PC-3 (cell line): ENCODE results near the gene ZNF132. TPM values are rescaled to one million over a fixed set of nuclear protein-coding genes. Genes with fewer than 3 reads are reported as not detected.
"Not testable (repeated sequence)": the region's sequence is repeated elsewhere in the genome, so short reads cannot be mapped to it uniquely, and the experiment has no call there.

ENCODE experiments used
- ATAC-seq: fragments of 200-7000 bp; cut with Tn5 transposase; 2 replicates; pipeline ENCODE4 v1.9.1; 2020; ENCODE audit warnings: mild to moderate bottlenecking, moderate library complexity
- Bru-seq: library from RNA; stranded (reverse); fragments of 400-500 nt; gene quantifications from one replicate; lab custom pipeline; 2021; lab: Mats Ljungman, UMichigan
- BruChase-seq, 2 experiments: library from RNA; stranded (reverse); fragments of 400-500 nt; gene quantifications; one replicate each; lab custom pipeline; 2021; lab: Mats Ljungman, UMichigan
- BruUV-seq: library from RNA; stranded (reverse); fragments of 400-500 nt; replicated peaks from 2 replicates; lab custom pipeline; 2021; lab: Mats Ljungman, UMichigan
- CTCF ChIA-PET: fragments of 300-600 bp; sonication (Branson Sonifier 250); formaldehyde crosslinking; loops from one replicate; lab custom pipeline; 2022; ENCODE audit warnings: antibody characterized with exemption; lab: Charles Lee
- POLR2A ChIA-PET: fragments of 300-600 bp; sonication (Branson Sonifier 250); formaldehyde crosslinking; loops from one replicate; lab custom pipeline; 2022; ENCODE audit warnings: antibody characterized with exemption; ENCODE audit not compliant: unreplicated experiment; lab: Charles Lee
- DNase-seq: peaks from one replicate; pipeline ENCODE4 v3.0.0-alpha.2; 2015
- H2AFZ ChIP-seq: fragments of 300-600 bp; sonication (generic); 2 replicates; pipeline ENCODE4 v1.6.0; 2016; ENCODE audit warnings: antibody characterized with exemption, low read length
- H3F3A ChIP-seq: fragments of 300-600 bp; sonication (generic); one replicate; pipeline ENCODE4 v1.6.0; 2017; ENCODE audit warnings: antibody characterized with exemption, low read length, control low read depth, mild to moderate bottlenecking; ENCODE audit not compliant: unreplicated experiment
- H3K27ac ChIP-seq: fragments of 300-600 bp; sonication (generic); 2 replicates; pipeline ENCODE4 v1.5.1; 2016; ENCODE audit warnings: mild to moderate bottlenecking, low read length
- H3K27me3 ChIP-seq: fragments of 300-600 bp; sonication (generic); 2 replicates; pipeline ENCODE4 v1.6.1; 2016; ENCODE audit warnings: low read length, mixed read lengths
- H3K36me3 ChIP-seq: fragments of 300-600 bp; sonication (generic); 2 replicates; pipeline ENCODE4 v1.6.1; 2016; ENCODE audit warnings: low read depth, mixed run types, low read length, mixed read lengths
- H3K4me1 ChIP-seq: fragments of 300-600 bp; sonication (generic); 2 replicates; pipeline ENCODE4 v1.5.1; 2016; ENCODE audit warnings: low read length; ENCODE audit not compliant: insufficient read depth
- H3K4me2 ChIP-seq: fragments of 300-600 bp; sonication (generic); 2 replicates; pipeline ENCODE4 v1.6.0; 2016; ENCODE audit warnings: low read length
- H3K4me3 ChIP-seq: fragments of 300-600 bp; sonication (generic); 2 replicates; pipeline ENCODE4 v1.5.1; 2016; ENCODE audit warnings: mild to moderate bottlenecking, low read length, mixed read lengths
- H3K79me2 ChIP-seq: fragments of 300-600 bp; sonication (generic); 2 replicates; pipeline ENCODE4 v1.6.1; 2017; ENCODE audit warnings: low read length, mixed read lengths
- H3K9ac ChIP-seq: fragments of 300-600 bp; sonication (generic); 2 replicates; pipeline ENCODE4 v1.6.0; 2016; ENCODE audit warnings: mild to moderate bottlenecking, low read length
- H3K9me2 ChIP-seq: fragments of 300-600 bp; sonication (generic); replicated peaks from 2 replicates; pipeline ENCODE4 v1.6.1; 2016; ENCODE audit warnings: mixed run types, low read length, mixed read lengths
- H3K9me3 ChIP-seq: fragments of 300-600 bp; sonication (generic); 2 replicates; pipeline ENCODE4 v1.6.1; 2016; ENCODE audit warnings: low read length, mixed read lengths
- H4K20me1 ChIP-seq: fragments of 300-600 bp; sonication (generic); 2 replicates; pipeline ENCODE4 v1.6.1; 2016; ENCODE audit warnings: low read length, mixed read lengths
- CTCF ChIP-seq: fragments of 300-600 bp; sonication (generic); conservative IDR thresholded peaks from 2 replicates; pipeline ENCODE4 v1.5.1; 2017; ENCODE audit warnings: antibody characterized with exemption, low read depth, mild to moderate bottlenecking, low read length
- EZH2 ChIP-seq: fragments of 300-600 bp; sonication (generic); IDR thresholded peaks from one replicate; pipeline ENCODE4 v1.6.1; 2017; ENCODE audit warnings: antibody characterized with exemption, mild to moderate bottlenecking, low read length; ENCODE audit not compliant: unreplicated experiment
- EZH2phosphoT487 ChIP-seq: fragments of 300-600 bp; sonication (generic); IDR thresholded peaks from 2 replicates; pipeline ENCODE4 v1.6.1; 2018; ENCODE audit warnings: mild to moderate bottlenecking, antibody characterized with exemption, low read length, borderline replicate concordance
- intact Hi-C: fragments of 100-400 bp; cut with micrococcal nuclease; formaldehyde crosslinking; loops from 2 replicates; pipeline ENCODE4 v1.9.0; 2023
- long read RNA-seq: library from polyadenylated mRNA; unstranded; transcript quantifications from one replicate; pipeline ENCODE4 v2.0.0, GENCODE V29; 2021; ENCODE audit not compliant: unreplicated experiment
- total RNA-seq: library from RNA; depleted of rRNA; stranded (reverse); fragments of >200 nt; gene quantifications from 2 replicates; pipeline ENCODE4 v1.2.3, GENCODE V29; 2014; rRNA removed

The ZNF132 gene
- not detected in 2 replicates for total RNA-seq
- Bru-seq, nascent RNA: percentile 16 among the genes with signal in this experiment
- percentile 9 among the genes with signal in this experiment for BruChase-seq, experiment 1, labeled RNA remaining after a 6-hour chase
- percentile 8 among the genes with signal in this experiment for BruChase-seq, experiment 2, labeled RNA remaining after a 2-hour chase
- long read RNA-seq, partial matches to known transcripts: 0 of 1 reads
- long read RNA-seq, other reads (novel, unspliced or antisense): 1 of 1 reads

GRCh38 chr19:58439576-58440554, at the start of gene ZNF132:
Gene ZNF132, minus strand, starts transcription at chr19:58440153. Its CDS starts 332 bp downstream, at chr19:58439821.
- DNase-seq (no peak), ATAC-seq (no peak)
- no peak within 1 kb of the TSS for H3K27ac ChIP-seq
- H2AFZ ChIP-seq: no peak within 1 kb of the TSS
- no peak within 1 kb of the TSS for H3K4me3 ChIP-seq
- no peaks in the 10 kb centered on the region for H4K20me1 ChIP-seq
- H3K4me1 ChIP-seq: no peaks in the 10 kb centered on the region
- no peaks in the 10 kb centered on the region for H3K36me3 ChIP-seq
- no peaks in the 10 kb centered on the region for H3F3A ChIP-seq
- H3K79me2 ChIP-seq: no peaks in the 10 kb centered on the region
- POLR2A ChIA-PET: no interaction called here
- intact Hi-C loops: no loop called here
- TF ChIP-seq EZH2phosphoT487 (no peak), CTCF (no peak), EZH2 (no peak)
- H3K9ac ChIP-seq: no peak within 1 kb of the TSS
- H3K4me2 ChIP-seq: no peak within 1 kb of the TSS
- H3K9me3 ChIP-seq: no peaks in the 10 kb centered on the region
- H3K9me2 ChIP-seq: no peaks in the 10 kb centered on the region
- BruUV-seq: no TSS peak
- CTCF ChIA-PET: no interaction called here
- H3K27me3 ChIP-seq: no peaks in the 10 kb centered on the region

- H2AFZ ChIP-seq, H3K79me2 ChIP-seq, H3K4me3 ChIP-seq, H3K9me3 ChIP-seq, H3K27ac ChIP-seq, intact Hi-C loops, CTCF ChIA-PET, H3K4me2 ChIP-seq, H3K27me3 ChIP-seq, H3K4me1 ChIP-seq, H3F3A ChIP-seq, H3K9me2 ChIP-seq, BruUV-seq, H4K20me1 ChIP-seq, H3K9ac ChIP-seq, H3K36me3 ChIP-seq, DNase-seq: not testable (repeated sequence)
- ATAC-seq: peak; percentile 28; the same call in 1 of the 2 replicates
- POLR2A ChIA-PET: interaction anchor here (0.6 kb wide), 1 partner anchor 91 kb away, joined by 8 read pairs; no protein-coding TSS in a partner anchor
Observed at GRCh38 chr19:58484349-58484748, 44.4 kb upstream of the ZNF132 start.

- ChIA-PET CTCF (no interaction called here), POLR2A (no interaction called here)
- intact Hi-C loops: no loop called here
- Histone ChIP-seq H3K27ac (no peak overlapping the region), H3K4me1 (no peaks in the 10 kb centered on the region), H4K20me1 (no peaks in the 10 kb centered on the region), H3K9me3 (no peaks in the 10 kb centered on the region), H2AFZ (no peak overlapping the region), H3K27me3 (no peaks in the 10 kb centered on the region), H3K4me2 (no peak overlapping the region), H3K79me2 (no peaks in the 10 kb centered on the region), H3K36me3 (peaks cover 4% of the 10 kb centered on the region; the same call in 1 of the 2 replicates), H3K4me3 (no peak overlapping the region), H3K9me2 (no peaks in the 10 kb centered on the region), H3K9ac (no peak overlapping the region), H3F3A (no peaks in the 10 kb centered on the region)
- BruUV-seq: no TSS peak
- ATAC-seq (peak; percentile 56), DNase-seq (no peak)
- no peak for TF ChIP-seq EZH2
- no peak for TF ChIP-seq EZH2phosphoT487
Observed at GRCh38 chr19:58483776-58484175, 43.8 kb upstream of the ZNF132 start.
